NT2/D1 (cell line): ENCODE measurements around the gene KLF16.

Source experiments
- YY1 ChIP-seq: IDR thresholded peaks from 2 replicates; pipeline ENCODE4 v1.6.1; 2011; ENCODE audit not compliant: insufficient read length, insufficient read depth
- ZNF274 ChIP-seq: IDR thresholded peaks from 2 replicates; pipeline ENCODE4 v1.6.1; 2011; ENCODE audit warnings: mild to moderate bottlenecking, low read depth, low read length

- TF ChIP-seq YY1 (no peak), ZNF274 (no peak)
Observed at GRCh38 chr19:1846517-1847204, 16.7 kb downstream of the KLF16 start.
